MCF 10A (cell line): ENCODE results near the gene SURF4. TPM values are rescaled to one million over a fixed set of nuclear protein-coding genes. Genes with fewer than 3 reads are reported as not detected.
"Not testable (repeated sequence)": the region's sequence is repeated elsewhere in the genome, so short reads cannot be mapped to it uniquely, and the experiment has no call there.

Experiments used
- BruUV-seq: library from RNA; stranded (reverse); fragments of 400-500 nt; replicated peaks from 2 replicates; lab custom pipeline; 2021; lab: Mats Ljungman, UMichigan
- CTCF ChIA-PET: fragments of 300-600 bp; sonication (Branson Sonifier 250); formaldehyde crosslinking; extraction: SDS; loops from one replicate; lab custom pipeline; 2021; ENCODE audit warnings: antibody characterized with exemption, inconsistent platforms; lab: Yijun Ruan, JAX
- POLR2A ChIA-PET: fragments of 300-600, 350-650 bp; sonication (Branson Sonifier 250); formaldehyde crosslinking; extraction: SDS; loops from one replicate; lab custom pipeline; 2020; ENCODE audit warnings: antibody characterized with exemption, inconsistent platforms; lab: Yijun Ruan, JAX
- DNase-seq: peaks from one replicate; pipeline ENCODE4 v3.0.0-alpha.2; 2018; ENCODE audit not compliant: unreplicated experiment
- H3K27ac Mint-ChIP-seq: one replicate; pipeline ENCODE4 v1.8.0; 2022; ENCODE audit warnings: mild to moderate bottlenecking, low read depth, mixed read lengths; ENCODE audit not compliant: unreplicated experiment
- H3K27me3 Mint-ChIP-seq: one replicate; pipeline ENCODE4 v1.8.0; 2022; ENCODE audit warnings: mixed read lengths; ENCODE audit not compliant: insufficient read depth, unreplicated experiment
- H3K36me3 Mint-ChIP-seq: one replicate; pipeline ENCODE4 v1.8.0; 2022; ENCODE audit warnings: mild to moderate bottlenecking, moderate library complexity, mixed read lengths; ENCODE audit not compliant: insufficient read depth, unreplicated experiment
- H3K4me1 Mint-ChIP-seq: one replicate; pipeline ENCODE4 v1.8.0; 2022; ENCODE audit warnings: mixed read lengths; ENCODE audit not compliant: insufficient read depth, unreplicated experiment
- H3K4me3 Mint-ChIP-seq: one replicate; pipeline ENCODE4 v1.8.0; 2022; ENCODE audit warnings: mild to moderate bottlenecking, moderate library complexity, mixed read lengths; ENCODE audit not compliant: unreplicated experiment
- H3K9me3 Mint-ChIP-seq: one replicate; pipeline ENCODE4 v1.8.0; 2022; ENCODE audit warnings: mixed read lengths; ENCODE audit not compliant: unreplicated experiment
- CTCF ChIP-seq: fragments of 200-600 bp; IDR thresholded peaks from one replicate; pipeline ENCODE4 v1.8.0; 2022; ENCODE audit warnings: antibody characterized with exemption, mild to moderate bottlenecking; ENCODE audit not compliant: unreplicated experiment
- intact Hi-C: fragments of 100-400 bp; cut with micrococcal nuclease; formaldehyde crosslinking; loops from 2 replicates; pipeline ENCODE4 v1.14.1; 2022
- total RNA-seq: library from RNA; stranded (reverse); gene quantifications from 2 replicates; pipeline ENCODE4 v1.2.3, GENCODE V29; 2022

Gene SURF4
- total RNA-seq, 1 experiment from 2014 or later: 198 TPM

- Mint-ChIP-seq H3K9me3 (no peaks in the 10 kb centered on the region), H3K4me1 (no peaks in the 10 kb centered on the region), H3K27ac (no peak overlapping the region), H3K36me3 (peaks cover 30% of the 10 kb centered on the region), H3K27me3 (no peaks in the 10 kb centered on the region), H3K4me3 (no peak overlapping the region)
- BruUV-seq: no TSS peak
- ChIA-PET CTCF (no interaction called here), POLR2A (interaction anchor here (0.6 kb wide), 1 partner anchor 334 kb away, joined by 3 read pairs; no protein-coding TSS in a partner anchor)
- intact Hi-C loops: no loop called here
- DNase-seq: no peak
- no peak for TF ChIP-seq CTCF
These were observed 34.9 kb downstream of the SURF4 start for GRCh38 chr9:133340916-133341315.

DNA sequence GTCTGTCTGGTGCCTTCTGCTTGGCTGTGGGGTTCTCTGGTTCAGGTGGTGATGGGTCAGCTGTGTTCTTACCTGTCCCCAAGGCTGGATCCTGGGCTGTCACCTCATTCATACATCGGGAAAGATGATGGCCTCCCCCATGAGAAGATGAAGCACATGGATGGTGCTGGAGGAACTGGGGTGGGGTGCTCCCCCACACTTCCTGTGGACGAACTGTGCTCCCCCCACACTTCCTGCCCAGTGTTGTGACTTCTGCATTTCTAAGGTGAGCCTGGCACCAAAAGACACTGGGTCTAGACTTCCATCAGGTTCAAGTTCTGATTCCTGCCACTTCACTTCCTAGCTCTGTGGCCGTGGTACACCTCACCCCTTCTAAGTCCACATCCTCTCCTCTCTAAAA lies 35.6 kb downstream of the SURF4 start:
- intact Hi-C loops: no loop called here
- Mint-ChIP-seq H3K4me3 (no peak overlapping the region), H3K4me1 (peaks cover 4% of the 10 kb centered on the region), H3K36me3 (peaks cover 35% of the 10 kb centered on the region), H3K9me3 (no peaks in the 10 kb centered on the region), H3K27me3 (no peaks in the 10 kb centered on the region), H3K27ac (no peak overlapping the region)
- CTCF ChIA-PET: interaction anchor here (0.7 kb wide), 1 partner anchor 318 kb away, joined by 3 read pairs; no protein-coding TSS in a partner anchor
- no peak for DNase-seq
- POLR2A ChIA-PET: interaction anchor here (1.0 to 1.6 kb wide), 2 partner anchors 8 to 14 kb away, joined by 3 to 11 read pairs; partner anchors contain the start of genes MED22 and RPL7A
- BruUV-seq: no TSS peak
- TF ChIP-seq CTCF: no peak

DNA sequence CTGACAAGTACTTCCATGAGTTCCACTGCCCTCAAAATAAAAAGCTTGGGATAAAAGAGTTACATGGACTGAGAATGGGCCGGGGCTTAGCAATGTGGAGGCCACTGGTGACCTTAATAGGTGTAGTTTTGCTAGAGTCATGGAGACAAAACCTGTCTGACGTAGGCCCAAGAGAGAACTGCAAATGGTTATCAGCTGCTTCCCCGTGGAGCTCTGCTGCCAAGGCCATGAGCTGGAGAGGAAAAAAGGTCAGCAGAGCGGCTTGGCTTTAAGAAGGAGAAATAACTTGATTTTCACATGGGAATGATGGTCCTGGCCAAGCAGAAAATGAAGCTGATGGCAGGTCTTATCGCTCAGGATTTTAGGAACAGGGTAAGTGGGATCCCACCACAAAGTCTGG lies 36.2 kb downstream of the SURF4 start:
- Mint-ChIP-seq H3K9me3 (no peaks in the 10 kb centered on the region), H3K4me3 (no peak overlapping the region), H3K27me3 (no peaks in the 10 kb centered on the region), H3K4me1 (peaks cover 6% of the 10 kb centered on the region), H3K27ac (no peak overlapping the region), H3K36me3 (peaks cover 36% of the 10 kb centered on the region)
- POLR2A ChIA-PET: interaction anchor here (1.0 to 1.6 kb wide), 3 partner anchors 8 to 79 kb away, joined by 3 to 11 read pairs (median 3); partner anchors contain the start of genes MED22 and RPL7A
- no peak for TF ChIP-seq CTCF
- intact Hi-C loops: no loop called here
- BruUV-seq: no TSS peak
- no peak for DNase-seq
- CTCF ChIA-PET: interaction anchor here (0.7 to 1.1 kb wide), 3 partner anchors 10 to 317 kb away, joined by 3 to 5 read pairs (median 4); no protein-coding TSS in a partner anchor

DNA sequence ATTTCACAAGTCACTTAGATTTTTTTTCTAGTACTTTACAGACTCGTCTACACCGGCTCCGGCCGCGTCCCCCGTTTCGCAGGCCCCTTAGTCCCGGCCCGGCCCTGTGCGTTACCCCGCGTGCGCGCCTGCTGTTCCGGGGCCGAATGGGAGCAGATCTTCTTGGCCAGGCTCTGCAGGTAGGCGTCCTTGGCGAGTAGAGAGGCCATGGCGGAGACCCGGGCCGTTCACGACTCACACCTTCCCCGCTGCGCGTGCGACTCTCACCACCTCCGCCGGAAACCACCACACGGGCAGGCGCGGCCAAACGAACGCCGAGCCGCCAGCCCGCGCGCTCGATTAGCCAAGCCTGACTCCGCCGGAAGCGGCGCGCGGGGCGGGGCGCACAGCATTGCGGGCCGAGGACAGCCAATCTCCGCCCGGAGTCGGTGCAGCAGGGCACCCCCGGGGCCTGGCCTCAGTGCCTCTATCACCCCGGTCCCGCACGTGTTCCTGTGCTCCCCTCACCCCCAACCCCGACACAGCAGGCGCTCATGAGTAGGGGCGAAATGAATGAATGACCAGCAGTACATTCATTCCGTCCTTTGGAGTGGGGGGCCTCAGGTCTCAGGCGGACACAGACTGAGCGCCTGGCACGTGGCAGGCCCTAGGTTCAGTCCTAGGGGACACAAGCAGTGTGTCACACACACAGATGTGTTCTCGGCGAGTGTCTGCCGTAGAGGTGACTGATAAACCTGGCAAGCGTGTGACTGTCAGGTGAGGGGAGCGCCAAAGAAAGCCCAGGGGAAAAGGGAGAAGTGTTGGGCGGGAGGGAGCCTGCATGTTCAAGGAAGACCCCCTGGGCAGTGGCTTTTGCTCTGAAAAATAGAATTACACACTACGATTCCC lies 39.7 kb downstream of the SURF4 start, which contains the start of gene SURF6:
Gene SURF6 (minus strand): TSS at position 265 of the 888 bp plus-strand sequence. CDS start 56 bp downstream, at position 209.
- peak within 1 kb of the TSS; percentile 81 for H3K27ac Mint-ChIP-seq
- POLR2A ChIA-PET: interaction anchor here (0.7 to 2.6 kb wide), 7 partner anchors 11 to 81 kb away, joined by 3 to 33 read pairs (median 4); partner anchors contain the start of genes MED22, REXO4, RPL7A and SURF1
- CTCF ChIA-PET: interaction anchor here (0.6 to 1.1 kb wide), 2 partner anchors 68 to 487 kb away, joined by 3 to 4 read pairs; no protein-coding TSS in a partner anchor
- peak; percentile 91 for DNase-seq
- TF ChIP-seq CTCF: no peak
- H3K27me3 Mint-ChIP-seq: no peaks in the 10 kb centered on the region
- H3K4me3 Mint-ChIP-seq: peak within 1 kb of the TSS; percentile 93
- H3K36me3 Mint-ChIP-seq: peaks cover 50% of the 10 kb centered on the region
- H3K4me1 Mint-ChIP-seq: peaks cover 6% of the 10 kb centered on the region
- BruUV-seq: TSS peak; percentile 87
- intact Hi-C loops: no loop called here
- H3K9me3 Mint-ChIP-seq: no peaks in the 10 kb centered on the region

DNA sequence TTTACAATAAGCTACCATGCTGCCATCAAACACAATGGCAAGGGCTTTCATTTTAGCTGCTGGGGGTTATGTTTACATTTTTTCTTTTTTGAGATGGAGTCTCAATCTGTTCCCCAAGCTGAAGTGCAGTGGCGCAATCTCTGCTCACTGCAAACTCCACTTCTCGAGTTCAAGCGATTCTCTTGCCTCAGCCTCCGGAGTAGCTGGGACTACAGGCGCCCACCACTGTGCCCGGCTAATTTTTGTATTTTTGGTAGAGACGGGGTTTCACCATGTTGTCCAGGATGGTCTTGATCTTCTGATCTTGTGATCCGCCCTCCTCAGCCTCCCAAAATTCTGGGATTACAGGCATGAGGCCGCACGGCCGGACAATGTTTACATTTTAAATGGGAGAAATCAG lies 41.0 kb downstream of the SURF4 start:
- POLR2A ChIA-PET: interaction anchor here (0.6 to 2.6 kb wide), 12 partner anchors 13 to 488 kb away, joined by 3 to 33 read pairs (median 4); partner anchors contain the start of genes MED22, REXO4, RPL7A and STKLD1
- Mint-ChIP-seq H3K27ac (peak overlapping the region; percentile 81), H3K36me3 (peaks cover 52% of the 10 kb centered on the region), H3K4me3 (peak overlapping the region; percentile 93)
- H3K4me1 Mint-ChIP-seq, intact Hi-C loops, H3K9me3 Mint-ChIP-seq, DNase-seq, H3K27me3 Mint-ChIP-seq, BruUV-seq: not testable (repeated sequence)
- CTCF ChIA-PET: interaction anchor here (0.6 to 1.2 kb wide), 3 partner anchors 32 to 305 kb away, joined by 3 to 4 read pairs (median 3); no protein-coding TSS in a partner anchor
